Measurements from ENCODE around the gene CRIP2. TPM values are rescaled to one million over a fixed set of nuclear protein-coding genes. Genes with fewer than 3 reads are reported as not detected.

CRIP2 gene
- total RNA-seq, 4 donors from 2014 or later = 101 to 160 (median 136) TPM

- intact Hi-C loops (cut with DNase I) = no loop called here
- DNase-seq = no peak
- Histone ChIP-seq H3K36me3 (peaks cover 31 to 37% of the 10 kb centered on the region in 2 donors), H3K27ac (no peak overlapping the region), H3K4me1 (no peaks in the 10 kb centered on the region), H3K27me3 (no peaks in the 10 kb centered on the region), H3K9me3 (no peaks in the 10 kb centered on the region), H3K4me3 (replicated peaks in 1 of 3) (no peak overlapping the region)
- WGBS, 2 donors = 90 to 91% methylated on average over 19 to 20 of the region's 22 CpGs
- TF ChIP-seq POLR2A (IDR thresholded peaks at IDR 0.05) (no peak), CTCF (IDR thresholded peaks at IDR 0.05) (no peak)
Observed at GRCh38 chr14:105455766-105456660, 18.6 kb upstream of the CRIP2 start.

GRCh38 chr14:105456736-105457617 is 17.6 kb upstream of the CRIP2 start:
- no peaks in the 10 kb centered on the region for H3K9me3 ChIP-seq
- H3K27ac ChIP-seq = no peak overlapping the region
- no peaks in the 10 kb centered on the region for H3K27me3 ChIP-seq
- H3K4me1 ChIP-seq = no peaks in the 10 kb centered on the region
- DNase-seq = no peak
- H3K4me3 ChIP-seq (replicated peaks in 1 of 3) = no peak overlapping the region
- peaks cover 38 to 41% of the 10 kb centered on the region in 2 donors for H3K36me3 ChIP-seq
- WGBS, 2 donors = 85 to 97% methylated on average over 6 to 14 of the region's 22 CpGs
- intact Hi-C loops (cut with DNase I) = no loop called here
- TF ChIP-seq CTCF (IDR thresholded peaks at IDR 0.05) (no peak), POLR2A (IDR thresholded peaks at IDR 0.05) (no peak)

- TF ChIP-seq POLR2A (IDR thresholded peaks at IDR 0.05) (no peak), CTCF (IDR thresholded peaks at IDR 0.05) (no peak)
- 90 to 91% methylated on average over 14 to 17 of the region's 18 CpGs for WGBS, 2 donors
- no peak overlapping the region for H3K27ac ChIP-seq
Observed at GRCh38 chr14:105458010-105458409, 16.6 kb upstream of the CRIP2 start.

GRCh38 chr14:105458571-105458970 is 16.1 kb upstream of the CRIP2 start:
- TF ChIP-seq CTCF (IDR thresholded peaks at IDR 0.05) = no peak
- no peak for TF ChIP-seq POLR2A (IDR thresholded peaks at IDR 0.05)
- Histone ChIP-seq H3K27me3 (no peaks in the 10 kb centered on the region), H3K4me3 (replicated peaks in 1 of 3) (no peak overlapping the region), H3K9me3 (no peaks in the 10 kb centered on the region), H3K36me3 (peaks cover 40 to 49% of the 10 kb centered on the region in 2 donors), H3K4me1 (no peaks in the 10 kb centered on the region), H3K27ac (no peak overlapping the region)
- DNase-seq = no peak
- 70 to 96% methylated on average over 4 to 7 of the region's 14 CpGs for WGBS, 2 donors
- intact Hi-C loops (cut with DNase I) = no loop called here

More at GRCh38 chr14:105458010-105458409, 16.6 kb upstream of the CRIP2 start:
- peaks cover 38 to 43% of the 10 kb centered on the region in 2 donors for H3K36me3 ChIP-seq
- H3K27me3 ChIP-seq = no peaks in the 10 kb centered on the region
- no peak overlapping the region for H3K4me3 ChIP-seq (replicated peaks in 1 of 3)
- no peak for DNase-seq
- intact Hi-C loops (cut with DNase I) = no loop called here
- H3K9me3 ChIP-seq = no peaks in the 10 kb centered on the region
- no peaks in the 10 kb centered on the region for H3K4me1 ChIP-seq
